GM08714 (cell line): ENCODE results near the gene MAST3.
A peak's percentile ranks its signal among the peaks of the same experiment; 100 is the strongest.
"Not testable (repeated sequence)": the region's sequence is repeated elsewhere in the genome, so short reads cannot be mapped to it uniquely, and the experiment has no call there.

ENCODE experiments used
- H3K4me3 ChIP-seq: fragments of 200-500 bp; sonication (Bioruptor generic); 2 replicates; pipeline ENCODE4 v1.5.1; 2014; ENCODE audit warnings: mild to moderate bottlenecking, low read length, inconsistent platforms
- ZNF274 ChIP-seq: IDR thresholded peaks from 2 replicates; pipeline ENCODE4 v1.6.1; 2012; ENCODE audit warnings: mild to moderate bottlenecking, low read depth, low read length

Gene MAST3

DNA sequence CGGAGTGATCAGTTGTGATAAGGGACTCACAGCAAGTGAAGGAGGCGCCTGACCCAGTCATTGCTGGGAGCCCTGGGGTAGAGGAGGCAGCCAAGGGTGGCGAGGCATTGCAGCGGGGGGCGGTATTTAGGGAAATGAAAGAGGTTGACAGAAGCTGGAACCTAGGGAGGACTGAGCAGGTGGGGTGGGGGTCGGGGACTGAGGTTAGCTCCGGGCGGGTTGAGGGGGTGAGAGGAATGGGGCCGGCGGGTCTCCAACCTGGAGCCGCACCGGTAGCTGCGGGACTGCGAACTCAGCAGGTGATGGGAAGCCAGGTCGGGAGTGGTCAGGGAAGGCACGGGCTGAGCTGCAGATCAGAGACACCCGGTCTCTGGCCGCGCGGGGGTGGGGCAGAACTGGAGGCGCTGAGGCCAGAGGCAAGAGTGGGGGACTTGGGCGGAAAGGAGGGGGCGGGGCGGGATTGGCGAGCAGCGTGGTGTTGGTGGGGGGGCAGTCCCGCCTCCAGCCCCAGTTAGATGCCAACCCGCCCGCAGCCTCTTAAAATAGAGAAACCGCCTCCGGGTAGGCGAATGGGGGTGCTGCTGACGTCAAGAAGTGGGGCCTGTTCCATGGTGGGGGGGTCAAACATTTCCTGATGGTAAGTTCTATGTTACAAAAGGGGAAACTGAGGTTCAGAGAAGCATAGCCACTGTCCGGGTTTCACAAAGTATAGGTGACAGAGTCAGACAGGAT lies 1.5 kb downstream of the MAST3 start:
- peak overlapping the region; percentile 98; the same call in 1 of the 2 replicates for H3K4me3 ChIP-seq
- TF ChIP-seq ZNF274: no peak

DNA sequence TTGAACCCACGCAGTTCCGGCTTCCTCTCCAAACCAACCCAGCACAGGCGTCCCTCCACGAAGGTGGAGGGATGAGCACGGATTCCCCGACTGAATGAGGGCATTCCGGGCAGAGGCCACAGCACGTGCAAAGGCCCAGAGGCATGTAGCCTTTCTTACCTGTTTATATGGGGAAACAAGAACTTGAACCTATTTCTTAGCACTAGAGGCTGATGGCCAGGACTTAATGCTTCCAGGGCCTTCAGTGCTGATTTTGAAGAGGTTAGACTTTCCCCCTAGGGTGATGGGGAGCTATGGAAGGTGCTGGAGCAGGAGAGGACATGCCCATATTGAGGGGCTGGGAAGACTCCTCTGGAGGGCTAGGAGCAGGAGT lies 2.0 kb downstream of the MAST3 start:
- no peak for TF ChIP-seq ZNF274
- H3K4me3 ChIP-seq: peak overlapping the region; percentile 98; the same call in 1 of the 2 replicates

DNA sequence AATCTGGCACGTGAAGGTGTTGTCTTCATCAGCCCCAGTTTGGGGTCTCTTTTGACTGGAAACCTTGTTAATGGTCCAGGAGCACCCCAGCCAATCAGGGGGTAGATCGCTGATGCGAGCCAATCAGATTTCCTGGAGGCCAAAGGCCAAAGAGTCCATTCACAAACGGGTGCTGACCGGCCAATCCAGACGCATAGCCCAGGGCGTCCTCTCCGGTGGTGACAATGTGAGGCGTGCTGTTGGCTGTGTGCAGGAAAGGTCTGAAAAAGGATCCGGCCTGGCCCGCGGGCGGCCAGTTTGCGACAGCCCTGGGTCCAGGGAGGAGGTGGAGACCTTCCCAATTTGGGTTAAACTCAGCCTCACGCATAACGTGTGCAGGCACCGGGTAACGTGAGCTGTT lies 3.1 kb downstream of the MAST3 start:
- no peak for TF ChIP-seq ZNF274
- no peak overlapping the region for H3K4me3 ChIP-seq

DNA sequence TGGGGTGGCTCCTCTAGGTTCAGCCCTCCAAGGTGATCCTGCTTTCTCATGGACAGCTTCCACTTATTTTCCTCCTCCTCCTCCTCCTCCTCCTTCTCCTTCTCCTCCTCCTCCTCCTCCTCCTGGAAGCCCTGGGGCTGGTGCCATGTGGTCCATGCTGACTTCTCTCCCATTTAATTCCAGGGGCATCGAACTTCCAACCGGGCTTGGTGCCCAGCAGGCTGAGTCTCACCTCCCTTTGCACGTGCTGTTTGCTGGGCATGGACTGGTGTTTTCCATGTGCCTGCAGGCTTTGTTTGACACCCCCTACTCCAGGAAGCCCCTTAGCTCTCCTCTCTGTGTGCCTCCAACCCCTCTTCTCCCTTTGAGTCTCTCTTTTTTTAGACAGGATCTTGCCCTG lies 3.7 kb downstream of the MAST3 start:
- TF ChIP-seq ZNF274: no peak
- no peak overlapping the region for H3K4me3 ChIP-seq

DNA sequence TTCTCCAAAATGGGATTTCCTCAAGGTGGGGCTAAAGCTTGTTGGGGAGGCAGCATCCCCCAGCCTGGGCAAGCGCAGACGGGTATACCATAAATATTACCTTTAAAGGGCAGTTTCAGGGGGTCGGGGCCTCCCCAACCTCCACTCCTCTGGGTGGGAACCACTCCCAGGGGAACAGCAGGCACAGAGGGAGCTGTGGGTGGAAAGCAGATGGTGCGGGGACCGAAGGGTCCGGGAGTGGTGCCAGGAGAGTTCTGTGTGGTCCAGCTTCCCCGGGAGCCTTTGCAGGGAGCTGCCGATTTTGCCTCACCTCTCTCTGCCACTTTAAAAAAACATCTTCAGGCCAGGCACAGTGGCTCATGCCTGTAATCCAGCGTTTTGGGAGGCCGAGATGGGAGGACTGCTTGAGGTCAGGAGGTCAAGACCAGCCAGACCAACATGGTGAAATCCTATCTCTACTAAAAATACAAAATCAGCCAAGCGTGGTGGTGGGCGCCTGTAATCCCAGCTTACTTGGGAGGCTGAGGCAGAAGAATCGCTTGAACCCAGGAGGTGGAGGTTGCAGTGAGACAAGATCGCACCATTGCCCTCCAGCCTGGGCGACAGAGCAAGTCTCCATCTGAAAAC lies 5.5 kb downstream of the MAST3 start:
- no peak for TF ChIP-seq ZNF274
- H3K4me3 ChIP-seq: no peak overlapping the region

DNA sequence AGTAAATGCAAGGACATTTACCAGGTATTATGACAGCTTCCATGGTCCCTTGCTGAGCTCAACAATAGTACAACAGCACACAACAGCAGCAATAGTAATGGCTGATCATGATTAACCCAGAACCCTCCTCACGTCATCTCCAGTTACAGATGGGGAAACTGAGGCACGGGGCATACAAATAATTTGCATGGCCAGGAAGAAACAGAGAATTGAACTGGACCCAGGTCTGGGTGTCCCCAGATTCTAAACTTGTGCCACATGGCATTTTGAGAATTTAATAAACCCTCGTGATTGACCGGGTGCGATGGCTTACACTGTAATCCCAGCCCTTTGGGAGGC lies 7.2 kb downstream of the MAST3 start:
- no peak for TF ChIP-seq ZNF274
- peak overlapping the region; percentile 4; the same call in 1 of the 2 replicates for H3K4me3 ChIP-seq

DNA sequence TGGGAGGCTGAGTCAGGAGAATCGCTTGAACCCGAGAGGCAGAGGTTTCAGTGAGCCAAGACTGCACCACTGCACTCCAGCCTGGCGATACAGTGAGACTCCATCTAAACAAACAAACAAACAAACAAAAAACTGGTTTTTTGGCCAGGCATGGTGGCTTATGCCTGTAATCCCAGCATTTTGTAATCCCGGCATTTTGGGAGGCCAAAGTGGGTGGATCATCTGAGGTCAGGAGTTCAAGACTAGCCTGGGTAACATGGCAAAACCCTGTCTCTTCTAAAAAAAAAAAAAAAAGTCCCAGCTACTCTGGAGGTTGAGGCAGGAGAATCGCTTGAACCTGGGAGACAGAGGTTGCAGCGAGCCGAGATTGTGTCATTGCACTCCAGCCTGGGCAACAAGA lies 7.7 kb downstream of the MAST3 start:
- not testable (repeated sequence) for H3K4me3 ChIP-seq

DNA sequence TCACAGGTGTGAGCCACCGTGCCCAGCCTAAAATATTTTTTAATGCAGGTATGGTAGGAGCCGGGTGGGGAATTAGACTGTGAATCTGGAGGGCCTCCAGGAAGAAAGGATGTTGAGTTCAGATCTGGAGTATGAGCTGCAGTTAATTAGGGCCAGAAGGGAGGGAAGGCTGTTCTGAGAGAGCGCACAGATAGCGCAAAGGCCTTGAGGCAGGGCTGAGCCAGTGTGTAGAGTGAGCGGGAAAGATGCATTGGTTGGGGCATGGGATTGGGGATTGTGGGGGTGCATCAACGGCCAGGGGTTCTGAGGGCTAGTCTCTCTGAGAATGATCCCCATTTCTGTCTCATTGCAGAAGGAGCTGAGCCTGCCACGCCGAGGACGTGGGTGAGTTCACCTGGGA lies 9.7 kb downstream of the MAST3 start:
- no peak for TF ChIP-seq ZNF274
- H3K4me3 ChIP-seq: no peak overlapping the region

DNA sequence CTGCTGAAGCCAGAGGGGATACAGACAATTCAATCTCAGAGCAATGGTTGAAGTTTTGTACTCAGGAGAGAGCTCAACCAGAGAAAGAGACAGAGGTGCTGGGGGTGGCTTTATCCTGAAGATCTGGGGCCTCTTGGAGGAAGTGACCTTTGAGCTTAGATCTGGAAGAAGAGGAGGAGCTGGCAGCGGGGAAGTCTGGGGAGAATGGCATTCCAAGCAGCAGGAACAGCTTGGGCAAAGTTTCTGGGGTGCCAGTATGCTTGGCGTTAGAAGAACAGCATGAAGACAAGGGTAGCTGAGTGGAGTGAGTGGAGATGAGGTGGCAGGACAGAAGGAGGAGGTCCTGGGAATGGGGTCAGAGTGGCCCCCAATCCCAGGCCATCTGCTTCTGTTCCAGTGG lies 11.3 kb downstream of the MAST3 start:
- H3K4me3 ChIP-seq: no peak overlapping the region
- no peak for TF ChIP-seq ZNF274

DNA sequence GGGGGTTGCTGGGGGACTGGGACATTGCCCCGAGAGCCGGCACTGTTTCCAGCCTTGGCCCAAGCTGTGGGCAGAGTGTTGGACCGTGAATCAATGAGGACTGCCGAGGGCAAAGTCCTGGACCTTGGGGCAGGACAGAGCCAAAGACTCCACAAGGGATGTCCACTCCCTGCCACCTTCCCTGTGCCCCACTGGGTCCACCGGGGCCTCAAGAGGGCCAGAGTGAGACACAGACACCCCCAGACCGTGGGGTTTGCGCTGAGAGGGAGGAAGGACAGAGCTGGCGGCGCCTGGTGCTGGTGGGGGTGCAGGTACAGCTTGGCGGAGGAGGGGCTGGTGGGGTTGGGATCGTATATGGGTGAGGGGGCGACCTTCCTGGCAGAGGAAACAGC lies 11.8 kb downstream of the MAST3 start:
- peak overlapping the region; percentile 76; the same call in 1 of the 2 replicates for H3K4me3 ChIP-seq
- TF ChIP-seq ZNF274: no peak

DNA sequence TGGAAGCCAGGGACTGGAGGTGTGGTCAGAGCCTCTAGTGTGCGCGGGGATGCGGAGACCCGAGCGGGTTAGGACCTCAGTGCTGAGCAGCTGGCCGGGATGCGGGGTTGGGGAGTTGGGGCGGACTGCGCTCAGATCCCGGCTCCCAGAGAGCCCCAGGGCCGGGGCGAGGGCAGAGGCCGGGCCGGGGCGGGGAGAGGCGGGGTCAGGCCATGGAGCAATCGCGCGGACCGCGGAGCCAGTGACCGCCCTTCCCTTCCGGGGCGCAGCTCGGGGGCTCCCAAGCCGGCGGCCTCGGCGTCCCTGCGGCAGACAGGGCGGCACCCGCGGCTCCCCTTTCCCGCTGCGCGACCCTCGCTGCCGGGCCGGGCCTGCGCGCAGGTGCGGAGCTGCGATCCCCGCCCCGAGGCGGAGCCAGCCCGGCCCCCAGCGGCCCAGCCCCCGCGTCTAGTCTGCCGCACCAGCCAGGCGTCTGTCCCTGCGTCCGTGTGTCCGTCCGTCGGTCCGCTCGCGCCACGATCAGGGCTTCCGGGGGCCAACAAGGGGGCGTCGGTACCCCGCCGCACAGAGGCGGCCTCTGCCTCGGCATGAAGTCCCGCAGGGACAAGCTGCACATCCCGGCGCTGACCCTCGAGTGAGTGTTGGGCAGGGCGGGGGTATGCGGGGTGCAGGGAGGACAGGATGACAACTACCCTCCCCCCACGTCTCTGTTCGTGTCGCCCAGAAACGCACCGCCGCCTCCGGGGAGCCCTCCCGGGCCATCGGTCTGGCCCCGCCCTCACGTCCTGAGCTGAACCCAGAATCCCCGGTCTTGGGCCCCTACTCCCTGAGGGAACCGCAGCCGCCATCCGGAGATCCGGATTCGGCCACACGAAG lies 12.4 kb downstream of the MAST3 start:
- H3K4me3 ChIP-seq: peak overlapping the region; percentile 76; the same call in 1 of the 2 replicates
- no peak for TF ChIP-seq ZNF274

DNA sequence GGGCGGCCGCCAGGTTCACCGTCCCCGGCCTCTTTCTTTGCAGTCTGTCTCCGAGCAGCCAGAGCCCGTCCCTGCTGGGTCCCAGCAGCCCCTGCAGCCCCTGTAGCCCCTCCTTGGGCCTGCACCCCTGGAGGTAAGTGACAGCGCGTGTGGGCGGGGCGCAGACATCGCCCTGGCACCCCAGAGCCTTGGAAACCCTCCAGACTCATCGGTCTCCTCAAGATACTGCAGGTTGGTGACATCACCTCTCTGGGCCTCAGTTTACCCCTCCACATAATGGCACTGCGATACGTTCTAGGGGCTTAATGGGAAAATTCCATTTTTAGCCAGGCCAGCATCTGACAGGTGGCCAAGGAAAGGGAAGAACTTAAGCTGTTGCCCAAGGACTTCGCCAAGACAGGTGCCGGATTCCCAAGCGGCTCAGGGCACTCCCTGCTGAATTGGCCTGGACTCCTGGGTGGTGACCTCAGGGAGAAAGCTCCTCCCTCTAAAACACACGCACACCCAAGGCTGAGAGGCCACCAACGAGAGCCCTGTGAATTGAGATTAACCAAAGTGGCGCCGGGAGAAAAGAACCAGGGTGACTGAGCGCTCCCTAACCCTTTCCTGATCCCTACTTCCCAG lies 13.1 kb downstream of the MAST3 start:
- no peak for TF ChIP-seq ZNF274
- peak overlapping the region; percentile 76; the same call in 1 of the 2 replicates for H3K4me3 ChIP-seq

DNA sequence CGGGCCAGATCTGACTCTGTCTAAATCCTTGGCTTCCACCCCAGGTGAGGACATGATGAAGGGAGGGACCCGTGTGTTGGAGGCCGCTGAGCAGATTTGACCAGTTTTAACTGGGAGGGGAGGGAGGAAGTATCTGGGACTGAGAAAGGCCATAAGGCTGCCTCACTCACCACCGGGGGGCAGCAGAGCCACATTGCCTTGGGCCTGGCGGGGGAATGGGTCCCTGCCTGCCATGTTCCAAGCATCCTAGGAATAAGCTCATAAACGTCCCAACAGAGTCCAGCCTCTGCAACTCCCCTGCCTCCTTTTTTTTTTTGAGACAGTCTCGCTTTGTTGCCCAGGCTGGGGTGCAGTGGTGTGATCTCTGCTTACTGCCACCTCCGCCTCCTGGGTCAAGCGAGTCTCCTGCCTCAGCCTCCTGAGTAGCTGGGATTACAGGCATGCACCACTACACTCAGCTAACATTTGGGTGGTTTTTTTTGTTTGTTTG lies 15.5 kb downstream of the MAST3 start:
- no peak overlapping the region for H3K4me3 ChIP-seq
- no peak for TF ChIP-seq ZNF274

DNA sequence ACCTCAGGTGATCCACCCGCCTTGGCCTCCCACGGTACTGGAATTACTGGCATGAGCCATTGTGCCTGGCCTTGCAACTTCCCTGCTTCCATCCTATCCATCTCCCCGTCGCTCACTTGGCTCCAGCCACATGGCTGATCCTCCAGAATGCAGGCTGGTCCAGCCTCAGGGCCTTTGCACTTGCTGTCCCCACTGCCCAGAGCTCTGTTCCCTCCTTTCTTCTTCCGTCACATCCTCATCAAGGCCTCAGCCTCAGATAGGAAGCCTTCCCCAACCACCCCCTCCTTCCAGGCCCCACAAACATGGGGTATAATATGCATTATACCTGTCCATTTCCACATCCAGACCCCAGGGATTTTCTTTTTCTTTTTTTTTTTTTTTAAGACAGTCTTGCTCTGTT lies 16.2 kb downstream of the MAST3 start:
- TF ChIP-seq ZNF274: no peak
- no peak overlapping the region for H3K4me3 ChIP-seq
